NK-92 treated with Interleukin-12 subunit alpha and Interleukin-12 subunit beta, amount 100 ng/mL, for 24 hours (cell line): ENCODE measurements around the gene PMVK.

ENCODE experiments used
- DNase-seq: peaks from one replicate; lab custom pipeline; 2025; lab: John Stamatoyannopoulos, UW

Gene PMVK

GRCh38 chr1:154966111-154966510, 29.6 kb upstream of the PMVK start:
- DNase-seq, result no peak

DNA sequence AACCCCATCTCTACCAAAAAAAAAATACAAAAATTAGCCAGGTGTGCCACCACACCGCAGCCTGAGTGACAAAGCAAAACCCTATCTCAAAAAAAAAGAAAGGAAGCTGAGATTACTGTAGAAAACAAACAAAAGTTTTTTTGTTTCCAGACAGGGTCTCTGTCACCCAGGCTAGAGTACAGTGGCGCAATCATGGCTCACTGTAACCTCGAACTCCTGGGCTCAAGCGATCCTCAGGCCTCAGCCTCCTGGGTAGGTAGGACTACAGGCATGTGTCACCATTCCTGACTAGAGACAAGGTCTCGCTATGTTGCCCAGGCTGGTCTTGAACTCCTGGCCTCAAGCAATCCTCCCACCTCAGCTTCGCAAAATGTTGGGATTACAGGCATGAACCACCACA, 27.8 kb upstream of the PMVK start:
- no peak for DNase-seq

DNA sequence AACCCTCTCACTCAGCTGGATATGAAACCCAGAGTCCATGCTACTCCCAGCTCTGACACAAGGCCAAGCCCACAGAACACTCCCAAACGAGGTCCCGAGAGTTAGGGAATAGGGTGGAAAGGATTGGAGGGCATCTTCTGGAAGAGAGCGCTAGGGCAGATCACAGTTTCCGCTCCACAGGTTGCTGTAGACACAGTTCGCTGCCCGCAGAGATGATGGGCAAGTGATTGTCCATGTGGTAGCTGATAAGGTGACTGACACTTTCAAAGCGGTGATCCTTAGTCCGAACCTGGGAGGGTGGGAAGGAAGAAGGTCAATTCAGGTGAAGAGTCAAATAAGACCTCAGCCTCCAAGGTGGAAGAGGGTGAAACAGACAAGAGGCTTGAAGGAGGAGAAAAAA, 27.1 kb upstream of the PMVK start:
- DNase-seq, result no peak

DNA sequence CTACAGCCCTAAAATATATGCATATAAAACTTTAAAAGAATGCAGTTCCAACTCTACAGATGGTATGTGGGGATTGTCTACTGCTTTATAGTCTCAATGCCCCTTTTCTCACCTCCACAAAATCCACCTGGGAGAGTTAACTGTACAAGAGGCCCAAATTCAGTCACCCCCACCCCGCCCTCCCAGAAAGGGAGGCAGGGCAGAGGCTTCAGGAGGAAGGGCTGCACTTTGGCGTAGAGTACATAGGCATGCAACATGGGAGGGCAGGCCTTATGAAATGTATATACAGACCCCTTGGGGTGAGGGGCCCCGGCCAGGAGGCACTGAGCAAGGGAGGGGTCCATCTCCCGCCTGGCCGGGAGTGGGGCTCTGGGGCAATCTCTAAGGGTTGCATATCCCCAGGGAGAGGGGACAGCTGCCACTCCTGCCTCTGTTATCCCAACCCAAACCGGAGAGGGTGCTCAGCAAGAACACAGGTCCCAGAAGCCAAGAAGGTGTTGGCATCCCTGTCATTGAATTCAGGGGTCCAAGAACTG, 26.3 kb upstream of the PMVK start:
- no peak for DNase-seq

DNA sequence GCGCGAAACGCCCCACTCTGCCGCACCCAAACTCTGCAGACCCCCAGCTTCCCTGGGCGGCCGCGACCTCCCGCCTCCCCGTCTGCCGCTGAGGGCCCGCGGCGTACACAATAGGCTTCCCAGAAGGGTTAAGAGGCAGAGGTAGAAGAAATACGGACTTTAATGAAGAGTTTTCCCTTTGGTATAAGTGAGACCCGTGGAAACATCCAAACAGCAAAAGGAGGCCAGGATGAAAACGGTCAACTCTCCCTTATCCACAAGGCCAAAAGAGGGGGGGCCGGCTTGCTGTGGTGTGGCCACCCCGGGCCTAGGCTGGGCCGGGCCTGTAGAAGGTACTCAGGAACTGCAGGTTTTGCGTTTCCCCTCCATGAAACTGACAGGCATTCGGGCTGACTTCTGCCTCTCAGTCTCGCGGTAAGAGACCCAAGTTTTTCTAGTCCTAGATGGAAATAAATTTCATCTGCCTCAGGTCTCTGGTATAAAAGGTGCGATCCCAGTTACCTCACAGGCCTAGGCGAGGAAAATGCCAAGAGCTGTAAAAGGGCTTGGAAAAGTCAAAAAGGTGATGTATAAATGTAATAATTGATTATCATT, 25.7 kb upstream of the PMVK start:
- DNase-seq, result no peak

DNA sequence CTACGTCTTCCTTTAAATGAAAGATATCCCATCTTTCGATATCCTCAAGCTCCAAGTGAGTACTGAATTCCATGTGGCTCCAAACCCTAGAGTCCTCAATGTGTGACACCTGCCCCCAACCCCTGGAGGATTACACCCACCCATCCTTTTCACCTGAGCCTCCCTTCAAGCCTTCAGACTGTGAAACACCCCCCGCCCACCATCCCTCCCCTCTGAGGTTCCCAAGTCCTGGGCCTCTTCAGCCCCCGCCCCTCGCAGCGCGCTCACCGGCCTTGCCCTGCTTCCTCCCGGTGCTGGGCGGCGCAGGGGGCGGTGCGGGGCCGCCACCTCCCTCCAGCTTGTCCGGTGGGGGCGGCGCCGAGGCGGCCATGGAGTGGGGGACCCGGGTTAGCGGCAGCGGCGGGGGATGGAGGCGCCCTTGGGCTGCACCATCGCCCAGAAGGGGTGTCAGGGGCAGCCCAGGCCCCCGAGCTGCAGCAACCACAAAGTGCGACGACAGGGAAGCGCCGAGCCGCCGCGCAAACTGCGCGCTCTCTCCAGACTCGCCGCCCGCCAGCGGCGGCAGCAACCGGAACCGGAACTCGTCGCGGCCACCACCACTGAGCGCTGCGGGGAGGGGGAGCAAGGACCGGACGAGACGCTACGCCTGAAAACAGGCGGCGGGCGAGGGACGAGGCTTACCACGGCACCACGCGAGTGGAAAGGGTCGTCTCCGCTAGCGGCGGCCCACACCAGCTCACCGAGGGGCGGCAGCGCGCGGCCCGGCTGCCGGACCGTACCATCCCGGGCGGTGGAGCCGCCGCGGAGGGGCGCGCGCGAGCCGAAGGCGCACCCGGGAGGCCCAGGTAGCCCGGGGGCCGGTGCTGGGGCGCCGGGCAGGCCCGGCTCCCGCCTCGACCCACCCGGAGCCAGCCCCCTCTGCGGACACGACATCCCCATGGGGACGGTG, 25.0 kb upstream of the PMVK start, which contains the start of gene PYGO2:
PYGO2 (minus strand) TSS at position 576 of the 949 bp plus-strand sequence; CDS start at position 370, 206 bp downstream.
- peak; percentile 82 for DNase-seq

- DNase-seq, result no peak
Observed at GRCh38 chr1:154960446-154961136, 24.1 kb upstream of the PMVK start.

- no peak for DNase-seq
Observed at GRCh38 chr1:154959426-154959780, 22.9 kb upstream of the PMVK start.

- no peak for DNase-seq
Observed at GRCh38 chr1:154958681-154959425, 22.3 kb upstream of the PMVK start.

GRCh38 chr1:154958036-154958435, 21.5 kb upstream of the PMVK start:
- DNase-seq, result no peak

- DNase-seq, result no peak
Observed at GRCh38 chr1:154957091-154957657, 20.7 kb upstream of the PMVK start.

DNA sequence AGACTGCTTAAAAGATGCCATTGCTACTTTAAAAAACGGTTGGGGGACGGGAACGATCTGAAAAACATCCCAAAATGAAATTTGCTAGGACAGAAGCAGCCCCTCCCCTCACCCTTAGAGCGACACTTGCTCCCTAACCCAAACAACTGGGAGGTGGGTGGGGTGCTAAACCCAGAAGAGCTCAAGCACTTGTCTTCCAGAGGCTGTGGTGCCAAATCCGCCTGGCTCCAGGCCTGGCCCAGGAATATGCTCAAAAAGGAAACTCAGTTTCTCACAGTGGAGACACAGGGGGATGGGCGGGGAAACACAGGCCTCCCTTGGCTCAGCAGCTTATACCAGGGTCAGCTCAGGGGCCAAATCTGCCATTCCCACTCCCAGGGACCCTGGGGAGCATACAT, 20.0 kb upstream of the PMVK start:
- no peak for DNase-seq

DNA sequence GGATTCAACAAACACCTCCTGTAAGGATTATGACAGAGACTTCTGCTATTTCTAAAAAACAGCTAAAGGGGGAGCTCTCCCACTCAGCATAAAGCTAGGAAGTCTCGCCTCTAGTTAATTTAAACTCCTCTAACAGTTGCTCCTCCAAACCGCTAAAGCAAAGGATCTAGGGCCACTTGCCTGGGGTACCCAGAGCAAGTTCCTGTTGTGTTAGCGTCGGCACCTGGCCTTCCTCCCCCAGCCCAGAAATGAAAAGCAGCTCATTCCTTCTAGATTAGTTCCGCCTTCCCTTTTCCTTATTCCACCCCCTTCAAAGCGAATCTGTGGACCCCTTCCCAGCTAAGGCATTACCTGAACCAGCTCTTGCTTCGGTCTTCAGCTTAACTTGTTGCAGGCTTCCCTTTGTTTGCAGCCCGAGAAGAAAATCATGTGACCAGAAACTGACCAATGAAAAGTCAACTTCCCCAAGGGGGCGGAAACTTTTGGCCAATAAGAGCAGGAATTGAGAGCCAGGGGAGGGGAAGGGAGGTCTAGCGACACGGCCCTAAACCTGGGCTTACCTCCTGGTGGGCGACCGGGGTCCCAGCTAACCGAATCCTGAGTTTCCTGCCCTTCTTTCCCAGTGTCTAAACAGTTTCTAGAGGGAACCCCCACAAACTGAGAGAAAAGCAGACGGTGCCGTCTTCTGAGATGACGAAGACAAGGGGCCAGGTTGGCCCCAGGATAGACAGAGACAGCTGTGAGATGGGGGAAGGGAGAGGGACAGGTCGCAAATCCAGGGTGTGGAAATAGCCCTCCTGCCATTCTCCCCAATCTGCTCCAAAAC, 19.4 kb upstream of the PMVK start, which contains the start of gene PBXIP1:
PBXIP1 (minus strand) TSS at position 382 of the 826 bp plus-strand sequence. CDS start 2,378 bp downstream, outside the sequence.
- peak; percentile 50 for DNase-seq

DNA sequence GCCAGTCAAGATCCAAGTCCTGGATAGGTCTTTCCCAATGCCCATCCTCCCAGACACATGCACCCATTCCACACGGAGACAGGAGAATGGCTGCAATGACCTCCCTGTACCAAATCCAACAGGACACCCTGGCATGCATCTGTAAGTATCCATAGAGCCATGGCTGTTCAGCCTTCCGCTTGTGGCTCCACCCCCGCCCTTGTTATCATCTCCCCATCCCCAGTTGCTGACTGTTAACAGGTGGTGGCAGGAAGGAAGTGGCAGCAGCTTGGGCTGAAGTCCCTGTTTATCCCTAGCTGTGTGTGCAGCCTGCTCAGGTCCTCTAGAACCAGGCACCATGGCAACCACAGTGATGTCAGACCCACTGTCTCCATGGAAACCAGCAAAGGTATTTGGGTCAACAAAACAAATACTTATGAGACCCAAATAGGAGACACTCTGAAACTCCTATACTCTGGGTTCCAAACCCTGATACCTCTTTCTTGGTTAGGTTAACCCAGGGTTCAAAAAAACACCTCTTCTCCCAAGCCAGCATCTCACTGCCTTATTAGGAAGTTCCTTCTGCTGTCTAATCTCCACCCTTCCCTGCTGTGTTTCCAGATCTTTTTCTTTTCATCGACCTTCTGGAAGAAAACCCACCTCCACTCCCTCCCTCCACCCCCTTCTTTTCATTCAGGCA, 18.7 kb upstream of the PMVK start:
- peak; percentile 80 for DNase-seq

- no peak for DNase-seq
Observed at GRCh38 chr1:154954541-154954940, 18.0 kb upstream of the PMVK start.

GRCh38 chr1:154953611-154954038, 17.1 kb upstream of the PMVK start:
- DNase-seq, result no peak

- DNase-seq, result no peak
Observed at GRCh38 chr1:154952664-154953063, 16.1 kb upstream of the PMVK start.

DNA sequence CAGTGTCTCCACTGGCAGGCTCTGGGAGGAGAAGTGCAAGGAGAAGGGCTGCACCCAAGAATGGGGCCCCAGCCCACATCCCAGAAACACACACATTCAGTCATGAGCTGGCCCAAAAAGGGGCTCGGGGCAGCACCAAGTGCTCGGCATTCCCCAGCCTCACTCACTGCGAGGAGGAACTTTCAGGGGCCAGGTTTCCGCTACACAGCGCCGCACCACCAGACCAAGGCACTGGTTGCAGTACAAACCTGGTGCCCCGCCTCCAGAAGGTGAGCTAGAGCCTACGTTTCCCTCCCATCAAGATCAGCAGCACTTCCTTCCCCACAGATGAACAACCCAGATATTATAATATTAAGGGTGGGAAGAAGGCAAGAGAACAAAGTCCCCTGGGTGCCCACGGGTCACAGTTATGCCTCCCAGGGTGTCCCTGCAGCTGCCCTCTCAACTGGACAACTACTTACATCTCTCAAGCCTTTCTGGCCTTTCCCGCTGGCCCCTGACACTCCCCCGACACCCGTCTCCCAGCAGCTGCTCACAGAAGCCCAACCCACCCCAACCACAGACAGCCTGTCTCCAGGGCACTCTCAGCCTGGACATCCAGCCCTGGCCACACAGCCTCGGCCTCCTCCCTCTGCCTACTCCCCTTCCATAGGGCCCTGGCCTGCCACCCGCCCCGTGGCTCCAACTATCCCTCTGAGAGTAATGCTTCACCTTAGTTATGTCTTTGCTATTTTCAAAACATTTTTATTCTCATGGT, 15.6 kb upstream of the PMVK start:
- no peak for DNase-seq

GRCh38 chr1:154948079-154948478, 11.6 kb upstream of the PMVK start:
- DNase-seq, result no peak
